Astrocyte (in vitro differentiated cells and primary cell): ENCODE data around the gene KDELR1. TPM values are rescaled to one million over a fixed set of nuclear protein-coding genes. Genes with fewer than 3 reads are reported as not detected.
A peak's percentile ranks its signal among the peaks of the same experiment; 100 is the strongest.

ENCODE experiments used
- DNase-seq: peaks from one replicate; pipeline ENCODE4 v3.0.0-alpha.2; 2010; ENCODE audit warnings: low read depth
- FAIRE-seq: peaks from 2 replicates; lab custom pipeline; 2011; peaks lifted over from hg19 to GRCh38; lab: Jason Lieb, UNC
- H2AFZ ChIP-seq: 2 replicates; pipeline ENCODE4 v1.6.0; 2012; ENCODE audit warnings: low read depth, low read length, inconsistent platforms
- H3K27ac ChIP-seq: 2 replicates; pipeline ENCODE4 v1.5.1; 2011; ENCODE audit warnings: low read depth, low read length, inconsistent platforms
- H3K27me3 ChIP-seq: 2 replicates; pipeline ENCODE4 v1.6.0; 2011; ENCODE audit warnings: low read length, inconsistent platforms; ENCODE audit not compliant: insufficient read depth
- H3K36me3 ChIP-seq: 2 replicates; pipeline ENCODE4 v1.5.1; 2011; ENCODE audit warnings: low read length, inconsistent platforms; ENCODE audit not compliant: insufficient read depth
- H3K4me1 ChIP-seq: 2 replicates; pipeline ENCODE4 v1.5.1; 2011; ENCODE audit warnings: low read length, inconsistent platforms; ENCODE audit not compliant: insufficient read depth
- H3K4me2 ChIP-seq: 2 replicates; pipeline ENCODE4 v1.6.0; 2012; ENCODE audit warnings: low read length, inconsistent platforms
- H3K4me3 ChIP-seq: 2 replicates; pipeline ENCODE4 v1.5.1; 2011; ENCODE audit warnings: low read depth, mild to moderate bottlenecking, low read length, inconsistent platforms; ENCODE audit not compliant: insufficient read depth
- H3K79me2 ChIP-seq: 2 replicates; pipeline ENCODE4 v1.6.0; 2012; ENCODE audit warnings: mild to moderate bottlenecking, low read length, inconsistent platforms; ENCODE audit not compliant: insufficient read depth
- H3K9ac ChIP-seq: 2 replicates; pipeline ENCODE4 v1.6.0; 2012; ENCODE audit warnings: mild to moderate bottlenecking, low read length, inconsistent platforms
- H3K9me3 ChIP-seq: 2 replicates; pipeline ENCODE4 v1.5.1; 2012; ENCODE audit warnings: low read depth, mild to moderate bottlenecking, low read length, inconsistent platforms; ENCODE audit not compliant: insufficient read depth
- H4K20me1 ChIP-seq: 2 replicates; pipeline ENCODE4 v1.6.0; 2012; ENCODE audit warnings: low read length, inconsistent platforms; ENCODE audit not compliant: insufficient read depth
- H3K27ac Mint-ChIP-seq: one replicate; pipeline ENCODE4 v1.8.0; 2021; ENCODE audit warnings: mild to moderate bottlenecking, mixed read lengths; ENCODE audit not compliant: unreplicated experiment
- H3K27me3 Mint-ChIP-seq: one replicate; pipeline ENCODE4 v1.8.0; 2021; ENCODE audit warnings: low read depth, mixed read lengths; ENCODE audit not compliant: unreplicated experiment
- H3K36me3 Mint-ChIP-seq: one replicate; pipeline ENCODE4 v1.8.0; 2021; ENCODE audit warnings: low read depth, mixed read lengths; ENCODE audit not compliant: unreplicated experiment
- H3K4me1 Mint-ChIP-seq: one replicate; pipeline ENCODE4 v1.8.0; 2021; ENCODE audit warnings: low read depth, mixed read lengths; ENCODE audit not compliant: unreplicated experiment
- H3K4me3 Mint-ChIP-seq: one replicate; pipeline ENCODE4 v1.8.0; 2021; ENCODE audit warnings: mild to moderate bottlenecking, moderate library complexity, mixed read lengths; ENCODE audit not compliant: unreplicated experiment
- H3K9me3 Mint-ChIP-seq: one replicate; pipeline ENCODE4 v1.8.0; 2021; ENCODE audit warnings: mild to moderate bottlenecking, mixed read lengths; ENCODE audit not compliant: unreplicated experiment
- EZH2 ChIP-seq: IDR thresholded peaks from 2 replicates; pipeline ENCODE4 v1.6.1; 2012; ENCODE audit warnings: mild to moderate bottlenecking, low read length, inconsistent platforms; ENCODE audit not compliant: insufficient read depth
- total RNA-seq: library from RNA; stranded (reverse); gene quantifications from 2 replicates; pipeline ENCODE4 v1.2.1, GENCODE V29; 2021
- TF ChIP-seq, protein P1 (sequence below): IDR thresholded peaks from 2 replicates; pipeline ENCODE4 v1.5.1; 2011; ENCODE audit warnings: low read depth, mild to moderate bottlenecking, inconsistent platforms, low read length, moderate library complexity; ENCODE audit not compliant: insufficient read depth

Gene KDELR1
- total RNA-seq, 1 donor from 2014 or later = 370 TPM

DNA sequence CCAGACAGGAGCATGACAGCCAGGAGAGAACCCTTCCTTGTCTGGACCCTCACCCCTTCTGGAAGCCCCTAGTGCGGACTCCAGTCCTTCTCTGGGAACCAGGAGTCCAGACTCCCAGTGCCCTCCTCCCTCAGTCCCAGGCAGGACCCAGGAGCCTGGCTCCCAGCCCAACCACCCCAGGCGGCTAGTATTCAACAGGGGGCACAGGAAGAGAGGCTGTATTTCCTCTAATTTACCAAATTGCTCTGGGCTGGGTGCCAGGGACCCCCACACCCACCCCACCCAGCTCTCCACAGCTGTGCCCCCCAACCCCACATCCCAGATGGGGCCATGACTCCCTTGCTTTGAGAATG lies 5.4 kb upstream of the KDELR1 start:
- H3K4me2 ChIP-seq = no peak overlapping the region
- H3K27ac ChIP-seq = no peak overlapping the region
- no peaks in the 10 kb centered on the region for H3K9me3 ChIP-seq
- H3K79me2 ChIP-seq = peaks cover 2% of the 10 kb centered on the region
- TF ChIP-seq, protein P1, sequence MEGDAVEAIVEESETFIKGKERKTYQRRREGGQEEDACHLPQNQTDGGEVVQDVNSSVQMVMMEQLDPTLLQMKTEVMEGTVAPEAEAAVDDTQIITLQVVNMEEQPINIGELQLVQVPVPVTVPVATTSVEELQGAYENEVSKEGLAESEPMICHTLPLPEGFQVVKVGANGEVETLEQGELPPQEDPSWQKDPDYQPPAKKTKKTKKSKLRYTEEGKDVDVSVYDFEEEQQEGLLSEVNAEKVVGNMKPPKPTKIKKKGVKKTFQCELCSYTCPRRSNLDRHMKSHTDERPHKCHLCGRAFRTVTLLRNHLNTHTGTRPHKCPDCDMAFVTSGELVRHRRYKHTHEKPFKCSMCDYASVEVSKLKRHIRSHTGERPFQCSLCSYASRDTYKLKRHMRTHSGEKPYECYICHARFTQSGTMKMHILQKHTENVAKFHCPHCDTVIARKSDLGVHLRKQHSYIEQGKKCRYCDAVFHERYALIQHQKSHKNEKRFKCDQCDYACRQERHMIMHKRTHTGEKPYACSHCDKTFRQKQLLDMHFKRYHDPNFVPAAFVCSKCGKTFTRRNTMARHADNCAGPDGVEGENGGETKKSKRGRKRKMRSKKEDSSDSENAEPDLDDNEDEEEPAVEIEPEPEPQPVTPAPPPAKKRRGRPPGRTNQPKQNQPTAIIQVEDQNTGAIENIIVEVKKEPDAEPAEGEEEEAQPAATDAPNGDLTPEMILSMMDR = no peak
- no peak for TF ChIP-seq EZH2
- no peak overlapping the region for H3K4me3 ChIP-seq
- peaks cover 4% of the 10 kb centered on the region for H3K36me3 Mint-ChIP-seq
- H3K4me1 Mint-ChIP-seq = peaks cover 13% of the 10 kb centered on the region
- H2AFZ ChIP-seq = no peak overlapping the region
- H4K20me1 ChIP-seq = no peaks in the 10 kb centered on the region
- H3K9ac ChIP-seq = no peak overlapping the region
- H3K4me1 ChIP-seq = peaks cover 10% of the 10 kb centered on the region
- DNase-seq = no peak
- H3K36me3 ChIP-seq = no peaks in the 10 kb centered on the region
- no peak overlapping the region for H3K27ac Mint-ChIP-seq
- H3K27me3 Mint-ChIP-seq = peaks cover 2% of the 10 kb centered on the region
- H3K4me3 Mint-ChIP-seq = peak overlapping the region; percentile 79
- peaks cover 14% of the 10 kb centered on the region for H3K27me3 ChIP-seq
- peaks cover 3% of the 10 kb centered on the region for H3K9me3 Mint-ChIP-seq
- no peak for FAIRE-seq

DNA sequence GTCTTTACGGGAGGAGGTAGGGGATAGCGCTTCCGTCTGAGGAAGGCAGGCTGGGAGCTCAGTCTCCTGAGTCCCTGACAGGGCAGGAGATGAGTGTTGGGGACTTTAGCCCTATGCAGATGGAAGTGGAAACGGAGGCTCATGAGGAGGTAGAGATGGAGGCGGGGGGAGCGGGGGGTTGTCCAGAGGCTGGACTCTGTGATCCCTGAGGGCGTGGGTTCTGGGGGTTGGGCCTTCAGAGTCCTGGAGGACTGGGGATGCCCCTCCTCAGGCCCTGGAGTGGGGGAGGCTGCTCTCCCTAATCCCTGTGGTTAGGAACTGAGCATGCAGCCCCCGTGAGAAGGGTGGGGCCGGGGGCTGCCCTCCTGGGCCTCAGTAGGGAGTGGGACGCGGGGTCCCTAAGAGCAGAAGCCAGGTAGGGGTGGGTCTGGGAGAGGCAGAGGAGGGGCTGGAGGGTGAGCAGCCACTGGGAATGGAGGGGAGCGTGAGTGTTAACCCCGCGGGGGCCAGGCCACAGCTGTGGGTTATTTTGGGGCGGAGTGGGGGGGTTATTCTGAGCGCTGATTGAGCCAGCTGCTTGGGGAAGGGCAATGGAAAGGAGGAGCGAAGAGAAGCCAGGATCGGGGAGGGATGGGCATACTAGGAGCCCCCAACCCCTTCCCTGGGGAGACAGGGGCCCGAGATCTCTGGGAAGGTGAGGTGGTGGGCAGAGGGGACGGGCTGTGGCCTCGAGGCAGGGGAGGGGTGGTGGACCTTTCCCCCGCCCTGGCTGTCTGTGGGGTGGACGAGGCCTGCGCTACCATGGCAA lies 4.9 kb upstream of the KDELR1 start:
- peaks cover 3% of the 10 kb centered on the region for H3K9me3 Mint-ChIP-seq
- Histone ChIP-seq H3K4me2 (no peak overlapping the region), H3K79me2 (peaks cover 4% of the 10 kb centered on the region), H3K27me3 (peaks cover 14% of the 10 kb centered on the region), H3K9ac (no peak overlapping the region), H3K4me1 (peaks cover 10% of the 10 kb centered on the region), H4K20me1 (no peaks in the 10 kb centered on the region), H3K9me3 (no peaks in the 10 kb centered on the region), H3K27ac (no peak overlapping the region), H3K36me3 (no peaks in the 10 kb centered on the region), H2AFZ (no peak overlapping the region), H3K4me3 (no peak overlapping the region)
- H3K4me3 Mint-ChIP-seq = peak overlapping the region; percentile 35
- FAIRE-seq (no peak), DNase-seq (no peak)
- peak overlapping the region; percentile 45 for H3K27ac Mint-ChIP-seq
- peaks cover 4% of the 10 kb centered on the region for H3K36me3 Mint-ChIP-seq
- peaks cover 2% of the 10 kb centered on the region for H3K27me3 Mint-ChIP-seq
- peaks cover 13% of the 10 kb centered on the region for H3K4me1 Mint-ChIP-seq
- no peak for TF ChIP-seq EZH2
- TF ChIP-seq, protein P1 = no peak

DNA sequence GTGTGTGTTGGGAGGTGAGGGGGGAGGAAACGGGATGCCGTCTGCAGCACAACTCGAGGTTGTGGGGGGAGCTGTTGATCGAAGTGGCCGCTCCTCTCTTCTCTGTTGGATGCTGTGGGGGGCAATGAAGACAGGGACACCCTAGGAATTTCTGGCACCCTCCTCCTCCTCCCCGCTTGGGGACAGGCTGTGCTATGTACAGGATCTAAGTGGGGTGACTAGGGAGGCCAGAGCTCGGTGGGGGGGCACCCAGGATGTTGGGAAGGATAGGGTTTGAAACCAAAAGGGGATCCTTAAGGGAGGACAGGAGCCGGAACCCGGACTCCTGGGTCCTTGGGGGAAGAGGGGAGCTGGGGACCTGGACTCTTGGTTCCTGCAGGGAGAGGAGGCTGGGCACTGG lies 4.1 kb upstream of the KDELR1 start:
- Mint-ChIP-seq H3K9me3 (peaks cover 3% of the 10 kb centered on the region), H3K27me3 (peaks cover 2% of the 10 kb centered on the region), H3K4me3 (peak overlapping the region; percentile 72), H3K27ac (peak overlapping the region; percentile 45), H3K4me1 (peaks cover 13% of the 10 kb centered on the region), H3K36me3 (peaks cover 4% of the 10 kb centered on the region)
- no peak for FAIRE-seq
- Histone ChIP-seq H3K79me2 (peaks cover 12% of the 10 kb centered on the region), H3K27me3 (peaks cover 14% of the 10 kb centered on the region), H3K9ac (no peak overlapping the region), H3K27ac (no peak overlapping the region), H3K9me3 (no peaks in the 10 kb centered on the region), H2AFZ (no peak overlapping the region), H3K36me3 (no peaks in the 10 kb centered on the region), H4K20me1 (no peaks in the 10 kb centered on the region), H3K4me1 (peaks cover 10% of the 10 kb centered on the region), H3K4me2 (no peak overlapping the region), H3K4me3 (no peak overlapping the region)
- no peak for DNase-seq
- no peak for TF ChIP-seq EZH2
- TF ChIP-seq, protein P1 = no peak
